ENCODE measurements around the gene LPCAT3.
A peak's percentile ranks its signal among the peaks of the same experiment; 100 is the strongest.

The LPCAT3 gene

GRCh38 chr12:6954316-6955107, 63.8 kb downstream of the LPCAT3 start:
- no peak for DNase-seq (ENCODE audit: low read depth in 1 of 2, low spot score in 1 of 2)

GRCh38 chr12:6953442-6954315, 64.6 kb downstream of the LPCAT3 start:
- peak in 1 of 2 donors; percentile 85 for DNase-seq (ENCODE audit: low read depth in 1 of 2, low spot score in 1 of 2)

- no peak for DNase-seq (ENCODE audit: low read depth in 1 of 2, low spot score in 1 of 2)
These were observed 65.3 kb downstream of the LPCAT3 start for GRCh38 chr12:6952863-6953441.

GRCh38 chr12:6952121-6952862, 66.0 kb downstream of the LPCAT3 start:
- no peak for DNase-seq (ENCODE audit: low read depth in 1 of 2, low spot score in 1 of 2)

- DNase-seq (ENCODE audit: low read depth in 1 of 2, low spot score in 1 of 2), result no peak
These were observed 66.6 kb downstream of the LPCAT3 start for GRCh38 chr12:6951551-6952120.

GRCh38 chr12:6950811-6951540, 67.3 kb downstream of the LPCAT3 start, which contains the start of gene PTPN6:
Gene PTPN6, plus strand, starts transcription at chr12:6951356. Its CDS starts 157 bp downstream, at chr12:6951513.
- no peak for DNase-seq (ENCODE audit: low read depth in 1 of 2, low spot score in 1 of 2)

- no peak for DNase-seq (ENCODE audit: low read depth in 1 of 2, low spot score in 1 of 2)
These were observed 67.9 kb downstream of the LPCAT3 start for GRCh38 chr12:6950401-6950801.

- DNase-seq (ENCODE audit: low read depth in 1 of 2, low spot score in 1 of 2), result no peak
These were observed 69.2 kb downstream of the LPCAT3 start for GRCh38 chr12:6948873-6949594.

- no peak for DNase-seq (ENCODE audit: low read depth in 1 of 2, low spot score in 1 of 2)
These were observed 70.7 kb downstream of the LPCAT3 start for GRCh38 chr12:6947615-6948014.

- no peak for DNase-seq (ENCODE audit: low read depth in 1 of 2, low spot score in 1 of 2)
These were observed 71.3 kb downstream of the LPCAT3 start for GRCh38 chr12:6946920-6947374.

GRCh38 chr12:6946033-6946919, 72.0 kb downstream of the LPCAT3 start:
- no peak for DNase-seq (ENCODE audit: low read depth in 1 of 2, low spot score in 1 of 2)

- no peak for DNase-seq (ENCODE audit: low read depth in 1 of 2, low spot score in 1 of 2)
These were observed 72.7 kb downstream of the LPCAT3 start for GRCh38 chr12:6945613-6946012.

GRCh38 chr12:6944381-6945186, 73.7 kb downstream of the LPCAT3 start:
- DNase-seq (ENCODE audit: low read depth in 1 of 2, low spot score in 1 of 2), result peak; percentile 73 to 88

GRCh38 chr12:6943722-6944380, 74.4 kb downstream of the LPCAT3 start, which contains the start of the genes C12orf57 and RNU7-1:
Gene C12orf57, plus strand, starts transcription at chr12:6944022. Its CDS starts 100 bp downstream, at chr12:6944122.
Gene RNU7-1, plus strand, starts transcription at chr12:6943816.
- peak in 1 of 2 donors; percentile 78 for DNase-seq (ENCODE audit: low read depth in 1 of 2, low spot score in 1 of 2)

GRCh38 chr12:6943389-6943721, 74.9 kb downstream of the LPCAT3 start:
- peak in 1 of 2 donors; percentile 80 for DNase-seq (ENCODE audit: low read depth in 1 of 2, low spot score in 1 of 2)

GRCh38 chr12:6942331-6942665, 76.0 kb downstream of the LPCAT3 start:
- no peak for DNase-seq (ENCODE audit: low read depth in 1 of 2, low spot score in 1 of 2)

- DNase-seq (ENCODE audit: low read depth in 1 of 2, low spot score in 1 of 2), result no peak
These were observed 76.5 kb downstream of the LPCAT3 start for GRCh38 chr12:6941782-6942181.
